PC-9 (cell line): ENCODE measurements around the gene RAB10. TPM values are rescaled to one million over a fixed set of nuclear protein-coding genes. Genes with fewer than 3 reads are reported as not detected.

Source experiments
- BruUV-seq: library from RNA; stranded (reverse); fragments of 400-500 nt; replicated peaks from 2 replicates; lab custom pipeline; 2021; lab: Mats Ljungman, UMichigan
- CTCF ChIA-PET: fragments of 300-600 bp; sonication (Branson Sonifier 250); formaldehyde crosslinking; loops from one replicate; lab custom pipeline; 2022; ENCODE audit warnings: antibody characterized with exemption; lab: Charles Lee
- POLR2A ChIA-PET: fragments of 300-600 bp; sonication (Branson Sonifier 250); formaldehyde crosslinking; loops from one replicate; lab custom pipeline; 2022; ENCODE audit warnings: antibody characterized with exemption; ENCODE audit not compliant: unreplicated experiment; lab: Charles Lee
- DNase-seq, 2 experiments: peaks; one replicate each; pipeline versions ENCODE4 v3.0.0 to v3.0.0-alpha.2; 2015 to 2022; ENCODE audit warnings: mixed read lengths in 1 of 2
- H2AFZ ChIP-seq: fragments of 200-600 bp; sonication (generic); 2 replicates; pipeline ENCODE4 v1.8.1; 2017; ENCODE audit warnings: antibody characterized with exemption
- H3F3A ChIP-seq: fragments of 200-600 bp; sonication (generic); 2 replicates; pipeline ENCODE4 v1.8.1; 2017; ENCODE audit warnings: antibody characterized with exemption, mild to moderate bottlenecking, low read depth; ENCODE audit not compliant: insufficient read depth
- H3K27ac ChIP-seq: fragments of 200-600 bp; sonication (generic); 2 replicates; pipeline ENCODE4 v1.6.1; 2016; ENCODE audit warnings: mixed run types
- H3K27me3 ChIP-seq: fragments of 200-600 bp; sonication (generic); 2 replicates; pipeline ENCODE4 v1.6.1; 2016; ENCODE audit warnings: low read depth, mixed run types; ENCODE audit not compliant: insufficient read depth
- H3K36me3 ChIP-seq: fragments of 200-600 bp; sonication (generic); 2 replicates; pipeline ENCODE4 v1.6.1; 2016; ENCODE audit warnings: low read depth, mixed run types
- H3K4me1 ChIP-seq: fragments of 200-600 bp; sonication (generic); replicated peaks from 2 replicates; pipeline ENCODE4 v1.6.1; 2016; ENCODE audit warnings: mixed run types; ENCODE audit not compliant: insufficient read depth
- H3K4me2 ChIP-seq: fragments of 200-600 bp; sonication (generic); 2 replicates; pipeline ENCODE4 v1.6.1; 2017; ENCODE audit warnings: mixed run types
- H3K4me3 ChIP-seq: fragments of 200-600 bp; sonication (generic); 2 replicates; pipeline ENCODE4 v1.6.1; 2016; ENCODE audit warnings: mixed run types
- H3K79me2 ChIP-seq: fragments of 200-600 bp; sonication (generic); 2 replicates; pipeline ENCODE4 v1.6.1; 2017; ENCODE audit warnings: low read depth, mixed run types
- H3K9me2 ChIP-seq: fragments of 200-600 bp; sonication (generic); 2 replicates; pipeline ENCODE4 v1.8.1; 2017; ENCODE audit warnings: mild to moderate bottlenecking; ENCODE audit not compliant: insufficient read depth
- H3K9me3 ChIP-seq: fragments of 200-600 bp; sonication (generic); 2 replicates; pipeline ENCODE4 v1.8.1; 2016; ENCODE audit warnings: low read depth; ENCODE audit not compliant: insufficient read depth
- H4K20me1 ChIP-seq: fragments of 200-600 bp; sonication (generic); 2 replicates; pipeline ENCODE4 v1.8.1; 2017; ENCODE audit not compliant: insufficient read depth
- CTCF ChIP-seq: fragments of 200-600 bp; sonication (generic); conservative IDR thresholded peaks from 2 replicates; pipeline ENCODE4 v1.6.1; 2017; ENCODE audit warnings: mixed run types, antibody characterized with exemption, mild to moderate bottlenecking, moderate library complexity
- EZH2 ChIP-seq: fragments of 200-600 bp; sonication (generic); IDR thresholded peaks from 2 replicates; pipeline ENCODE4 v1.8.0; 2017; ENCODE audit warnings: antibody characterized with exemption, low read depth
- intact Hi-C: fragments of 100-400 bp; cut with micrococcal nuclease; formaldehyde crosslinking; loops from one replicate; pipeline ENCODE4 v1.10.0; 2022; ENCODE audit not compliant: unreplicated experiment
- total RNA-seq: library from RNA; stranded (reverse); gene quantifications from 2 replicates; pipeline ENCODE4 v1.2.3, GENCODE V29; 2021

RAB10 gene
- total RNA-seq, 1 experiment from 2014 or later, result 171 TPM

- Histone ChIP-seq H3F3A (peaks cover 72% of the 10 kb centered on the region), H3K4me1 (peaks cover 22% of the 10 kb centered on the region), H3K4me2 (peak overlapping the region; percentile 47; the same call in 1 of the 2 replicates), H3K9me2 (no peaks in the 10 kb centered on the region), H4K20me1 (peaks cover 47% of the 10 kb centered on the region), H2AFZ (no peak overlapping the region), H3K79me2 (peaks cover 98% of the 10 kb centered on the region), H3K36me3 (peaks cover 21% of the 10 kb centered on the region), H3K27me3 (no peaks in the 10 kb centered on the region), H3K27ac (peak overlapping the region; percentile 35), H3K9me3 (no peaks in the 10 kb centered on the region), H3K4me3 (no peak overlapping the region)
- ChIA-PET CTCF (no interaction called here), POLR2A (interaction anchor here (0.7 kb wide), 1 partner anchor 42 kb away, joined by 4 read pairs; the partner anchor contains the start of gene RAB10)
- intact Hi-C loops, result no loop called here
- no TSS peak for BruUV-seq
- no peak for DNase-seq
- TF ChIP-seq CTCF (no peak), EZH2 (no peak)
These were observed 41.3 kb downstream of the RAB10 start for GRCh38 chr2:26075173-26075572.

GRCh38 chr2:26076001-26076587 lies 42.2 kb downstream of the RAB10 start:
- Histone ChIP-seq H3K27me3 (no peaks in the 10 kb centered on the region), H3K27ac (peak overlapping the region; percentile 35), H2AFZ (no peak overlapping the region), H3K36me3 (peaks cover 17% of the 10 kb centered on the region), H3F3A (peaks cover 72% of the 10 kb centered on the region), H3K9me2 (no peaks in the 10 kb centered on the region), H3K4me2 (peak overlapping the region; percentile 47), H3K4me3 (no peak overlapping the region), H3K79me2 (peaks cover 98% of the 10 kb centered on the region), H3K9me3 (0 out of 2 replicates have a peak, but pooled peaks cover 5% of the 10 kb centered on the region), H3K4me1 (peaks cover 22% of the 10 kb centered on the region), H4K20me1 (peaks cover 44% of the 10 kb centered on the region)
- ChIA-PET CTCF (interaction anchor here (0.6 kb wide), 1 partner anchor 65 kb away, joined by 4 read pairs; no protein-coding TSS in a partner anchor), POLR2A (interaction anchor here (0.5 kb wide), 1 partner anchor 69 kb away, joined by 29 read pairs; no protein-coding TSS in a partner anchor)
- no TSS peak for BruUV-seq
- intact Hi-C loops, result no loop called here
- TF ChIP-seq EZH2 (no peak), CTCF (no peak)
- peak in 1 of 2 experiments; percentile 71 for DNase-seq

GRCh38 chr2:26077291-26077690 lies 43.4 kb downstream of the RAB10 start:
- peaks cover 20% of the 10 kb centered on the region for H3K36me3 ChIP-seq
- H3K4me1 ChIP-seq, result peaks cover 22% of the 10 kb centered on the region
- H3K4me2 ChIP-seq, result no peak overlapping the region
- no peak for DNase-seq
- no peak for TF ChIP-seq CTCF
- TF ChIP-seq EZH2, result no peak
- intact Hi-C loops, result no loop called here
- no peaks in the 10 kb centered on the region for H3K9me2 ChIP-seq
- H3K4me3 ChIP-seq, result no peak overlapping the region
- peaks cover 80% of the 10 kb centered on the region for H3F3A ChIP-seq
- POLR2A ChIA-PET, result no interaction called here
- no TSS peak for BruUV-seq
- H3K27me3 ChIP-seq, result no peaks in the 10 kb centered on the region
- no peak overlapping the region for H3K27ac ChIP-seq
- no peak overlapping the region for H2AFZ ChIP-seq
- H4K20me1 ChIP-seq, result peaks cover 46% of the 10 kb centered on the region
- peaks cover 97% of the 10 kb centered on the region for H3K79me2 ChIP-seq
- H3K9me3 ChIP-seq, result 0 out of 2 replicates have a peak, but pooled peaks cover 6% of the 10 kb centered on the region
- CTCF ChIA-PET, result no interaction called here
